Smooth muscle cell (in vitro differentiated cells): Measurements from ENCODE around the gene CADM1. TPM values are rescaled to one million over a fixed set of nuclear protein-coding genes. Genes with fewer than 3 reads are reported as not detected.
A peak's percentile ranks its signal among the peaks of the same experiment; 100 is the strongest.

Experiments
- DNase-seq: peaks from one replicate; lab custom pipeline; 2025; ENCODE audit not compliant: unreplicated experiment; lab: John Stamatoyannopoulos, UW
- H2AFZ ChIP-seq: fragments of 200-600 bp; sonication (generic); 2 replicates; pipeline ENCODE4 v1.6.0; 2016; ENCODE audit warnings: antibody characterized with exemption, low read depth, mild to moderate bottlenecking
- H3F3A ChIP-seq: fragments of 200-600 bp; sonication (generic); 2 replicates; pipeline ENCODE4 v1.6.0; 2017; ENCODE audit warnings: antibody characterized with exemption, low read depth
- H3K27ac ChIP-seq: fragments of 200-600 bp; sonication (generic); 2 replicates; pipeline ENCODE4 v1.5.1; 2016; ENCODE audit warnings: low read depth, mild to moderate bottlenecking
- H3K27me3 ChIP-seq: fragments of 200-600 bp; sonication (generic); 2 replicates; pipeline ENCODE4 v1.6.1; 2016; ENCODE audit warnings: low read depth, mild to moderate bottlenecking
- H3K36me3 ChIP-seq: fragments of 200-600 bp; sonication (generic); 2 replicates; pipeline ENCODE4 v1.5.1; 2016; ENCODE audit warnings: low read depth
- H3K4me1 ChIP-seq: fragments of 200-600 bp; sonication (generic); 2 replicates; pipeline ENCODE4 v1.5.1; 2016; ENCODE audit warnings: low read depth
- H3K4me2 ChIP-seq: fragments of 200-600 bp; sonication (generic); 2 replicates; pipeline ENCODE4 v1.6.0; 2016; ENCODE audit warnings: mild to moderate bottlenecking
- H3K4me3 ChIP-seq: fragments of 200-600 bp; sonication (generic); 2 replicates; pipeline ENCODE4 v1.5.1; 2016; ENCODE audit warnings: mild to moderate bottlenecking
- H3K79me2 ChIP-seq: fragments of 200-600 bp; sonication (generic); 2 replicates; pipeline ENCODE4 v1.6.0; 2016; ENCODE audit warnings: low read depth, mild to moderate bottlenecking
- H3K9ac ChIP-seq: fragments of 200-600 bp; sonication (generic); 2 replicates; pipeline ENCODE4 v1.6.0; 2016; ENCODE audit warnings: low read depth
- H3K9me3 ChIP-seq: fragments of 200-600 bp; sonication (generic); replicated peaks from 2 replicates; pipeline ENCODE4 v1.5.1; 2016; ENCODE audit warnings: low read depth
- H4K20me1 ChIP-seq: fragments of 200-600 bp; sonication (generic); 2 replicates; pipeline ENCODE4 v1.6.0; 2016; ENCODE audit warnings: low read depth
- WGBS: methylation state at CpG from one replicate; pipeline ENCODE4 v1.1.7; 2016; ENCODE audit warnings: low lambda C conversion rate; 5-methylcytosine and 5-hydroxymethylcytosine counted together
- polyA plus RNA-seq: library from polyadenylated mRNA; unstranded; fragments of >200 nt; fragmentation: Nextera tagmentation; extraction: Ambion mirVana; gene quantifications from 2 replicates; pipeline ENCODE4 v1.2.1, GENCODE V29; 2016
- total RNA-seq: library from RNA; depleted of rRNA; stranded (reverse); fragments of >200 nt; gene quantifications from 2 replicates; pipeline ENCODE4 v1.2.3, GENCODE V29; 2014
- TF ChIP-seq, protein P1 (sequence below): fragments of 200-600 bp; sonication (generic); IDR thresholded peaks from 2 replicates; pipeline ENCODE4 v1.5.1; 2017; ENCODE audit warnings: borderline replicate concordance, mild to moderate bottlenecking, antibody characterized with exemption; ENCODE audit not compliant: insufficient read depth, poor library complexity, severe bottlenecking

The CADM1 gene
- total and polyA plus RNA-seq, 2 experiments from 2014 or later, result 158 to 167 TPM

GRCh38 chr11:115463606-115464005, 40.6 kb downstream of the CADM1 start:
- H3K4me1 ChIP-seq, result peaks cover 21% of the 10 kb centered on the region
- peaks cover 65% of the 10 kb centered on the region for H4K20me1 ChIP-seq
- no peaks in the 10 kb centered on the region for H3F3A ChIP-seq
- peak overlapping the region; percentile 57 for H3K27ac ChIP-seq
- no peak overlapping the region for H3K4me3 ChIP-seq
- DNase-seq, result no peak
- 75% methylated on average over 3 of the region's 3 CpGs for WGBS
- no peak overlapping the region for H3K9ac ChIP-seq
- peaks cover 38% of the 10 kb centered on the region for H3K79me2 ChIP-seq
- TF ChIP-seq, protein P1, sequence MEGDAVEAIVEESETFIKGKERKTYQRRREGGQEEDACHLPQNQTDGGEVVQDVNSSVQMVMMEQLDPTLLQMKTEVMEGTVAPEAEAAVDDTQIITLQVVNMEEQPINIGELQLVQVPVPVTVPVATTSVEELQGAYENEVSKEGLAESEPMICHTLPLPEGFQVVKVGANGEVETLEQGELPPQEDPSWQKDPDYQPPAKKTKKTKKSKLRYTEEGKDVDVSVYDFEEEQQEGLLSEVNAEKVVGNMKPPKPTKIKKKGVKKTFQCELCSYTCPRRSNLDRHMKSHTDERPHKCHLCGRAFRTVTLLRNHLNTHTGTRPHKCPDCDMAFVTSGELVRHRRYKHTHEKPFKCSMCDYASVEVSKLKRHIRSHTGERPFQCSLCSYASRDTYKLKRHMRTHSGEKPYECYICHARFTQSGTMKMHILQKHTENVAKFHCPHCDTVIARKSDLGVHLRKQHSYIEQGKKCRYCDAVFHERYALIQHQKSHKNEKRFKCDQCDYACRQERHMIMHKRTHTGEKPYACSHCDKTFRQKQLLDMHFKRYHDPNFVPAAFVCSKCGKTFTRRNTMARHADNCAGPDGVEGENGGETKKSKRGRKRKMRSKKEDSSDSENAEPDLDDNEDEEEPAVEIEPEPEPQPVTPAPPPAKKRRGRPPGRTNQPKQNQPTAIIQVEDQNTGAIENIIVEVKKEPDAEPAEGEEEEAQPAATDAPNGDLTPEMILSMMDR, result no peak
- no peaks in the 10 kb centered on the region for H3K27me3 ChIP-seq
- H3K36me3 ChIP-seq, result no peaks in the 10 kb centered on the region
- no peak overlapping the region for H2AFZ ChIP-seq
- no peaks in the 10 kb centered on the region for H3K9me3 ChIP-seq
- no peak overlapping the region for H3K4me2 ChIP-seq

DNA sequence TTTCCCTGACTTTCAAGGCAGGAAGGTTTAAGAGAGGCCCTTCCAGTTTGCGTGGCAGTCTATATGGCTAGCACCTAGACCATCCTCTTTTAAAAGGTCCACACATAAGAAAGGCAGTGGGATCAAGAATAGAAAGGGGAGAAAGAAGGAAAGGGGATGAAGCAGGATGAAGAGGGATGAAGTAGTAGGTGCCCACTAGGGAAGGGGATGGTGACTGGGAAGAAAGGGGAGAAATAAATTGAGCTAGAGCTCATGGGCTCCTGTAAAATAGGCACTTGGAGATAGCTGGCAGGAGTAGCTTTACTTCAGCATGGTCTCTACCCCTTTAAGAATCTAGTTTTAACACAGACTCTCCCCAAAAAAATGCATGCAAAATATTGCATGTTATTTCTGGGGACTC, 41.5 kb downstream of the CADM1 start:
- TF ChIP-seq, protein P1, result no peak
- H2AFZ ChIP-seq, result no peak overlapping the region
- no peaks in the 10 kb centered on the region for H3K9me3 ChIP-seq
- no peaks in the 10 kb centered on the region for H3K27me3 ChIP-seq
- no peak overlapping the region for H3K4me3 ChIP-seq
- no peaks in the 10 kb centered on the region for H3K36me3 ChIP-seq
- H3K79me2 ChIP-seq, result peaks cover 37% of the 10 kb centered on the region
- H3K27ac ChIP-seq, result no peak overlapping the region
- no peak for DNase-seq
- H3K4me1 ChIP-seq, result peaks cover 21% of the 10 kb centered on the region
- H4K20me1 ChIP-seq, result peaks cover 60% of the 10 kb centered on the region
- H3K9ac ChIP-seq, result no peak overlapping the region
- H3F3A ChIP-seq, result no peaks in the 10 kb centered on the region
- 87% methylated on average over 1 of the region's 1 CpG for WGBS
- no peak overlapping the region for H3K4me2 ChIP-seq

- H3K36me3 ChIP-seq, result no peaks in the 10 kb centered on the region
- H3K9ac ChIP-seq, result no peak overlapping the region
- no peak overlapping the region for H2AFZ ChIP-seq
- no peak overlapping the region for H3K4me3 ChIP-seq
- H3K27ac ChIP-seq, result no peak overlapping the region
- no peak for DNase-seq
- peaks cover 56% of the 10 kb centered on the region for H4K20me1 ChIP-seq
- peaks cover 21% of the 10 kb centered on the region for H3K4me1 ChIP-seq
- H3K4me2 ChIP-seq, result no peak overlapping the region
- H3K27me3 ChIP-seq, result no peaks in the 10 kb centered on the region
- H3K9me3 ChIP-seq, result no peaks in the 10 kb centered on the region
- 82% methylated on average over 18 of the region's 18 CpGs for WGBS
- H3F3A ChIP-seq, result no peaks in the 10 kb centered on the region
- TF ChIP-seq, protein P1, result no peak
- H3K79me2 ChIP-seq, result peaks cover 37% of the 10 kb centered on the region
Measured at GRCh38 chr11:115462004-115462541, 42.1 kb downstream of the CADM1 start.

GRCh38 chr11:115460512-115460911, 43.7 kb downstream of the CADM1 start:
- Histone ChIP-seq H4K20me1 (peaks cover 55% of the 10 kb centered on the region), H3K79me2 (peaks cover 29% of the 10 kb centered on the region), H3K9ac (no peak overlapping the region), H3K4me2 (peak overlapping the region; percentile 45), H3K4me3 (no peak overlapping the region), H3K36me3 (no peaks in the 10 kb centered on the region), H2AFZ (no peak overlapping the region), H3K27ac (no peak overlapping the region), H3F3A (no peaks in the 10 kb centered on the region), H3K4me1 (peaks cover 21% of the 10 kb centered on the region), H3K27me3 (no peaks in the 10 kb centered on the region), H3K9me3 (no peaks in the 10 kb centered on the region)
- TF ChIP-seq, protein P1, result no peak
- no peak for DNase-seq
- 97% methylated on average over 1 of the region's 1 CpG for WGBS
